ENCODE data around the gene BTBD2. TPM values are rescaled to one million over a fixed set of nuclear protein-coding genes. Genes with fewer than 3 reads are reported as not detected.

The BTBD2 gene
- total and polyA plus RNA-seq, 2 of the 8 experiments (the other 6 are each of a cell fraction or from before 2014, with no cell fraction given): 91.7 to 92.3 TPM

- TF ChIP-seq EP300 (IDR thresholded peaks at IDR 0.05; ENCODE audit: borderline replicate concordance in 1 of 2, low read depth in 2 of 2, low read length in 2 of 2) (no peak), YY1 (IDR thresholded peaks at IDR 0.05; ENCODE audit: low read depth, low read length) (no peak)
Measured at GRCh38 chr19:1953441-1954094, 61.9 kb downstream of the BTBD2 start (continued).
